Lower leg skin (tissue), 3 donors: ENCODE measurements around the gene FNDC3B.

Experiments used
- CTCF ChIP-seq, 3 donors: fragments of 450-650 bp; IDR thresholded peaks; one replicate each; pipeline ENCODE4 v1.5.1; 2016; ENCODE audit warnings: antibody characterized with exemption in 3 of 3, mild to moderate bottlenecking in 3 of 3, moderate library complexity in 2 of 3
- POLR2A ChIP-seq, 2 donors: fragments of 450-650 bp; IDR thresholded peaks; one replicate each; pipeline ENCODE4 v1.6.1; 2016 to 2017; ENCODE audit warnings: antibody characterized with exemption in 2 of 2, mild to moderate bottlenecking in 1 of 2, moderate library complexity in 1 of 2

- TF ChIP-seq POLR2A (IDR thresholded peaks at IDR 0.05) (no peak), CTCF (IDR thresholded peaks at IDR 0.05) (no peak)
Measured at GRCh38 chr3:172186607-172187006, 147.2 kb downstream of the FNDC3B start.
